WI38 (cell line): ENCODE data around the gene RAD1.

Source experiments
- H3K4me3 ChIP-seq: 2 replicates; pipeline ENCODE4 v1.5.1; 2011; ENCODE audit warnings: low read depth, mild to moderate bottlenecking, control low read depth, low read length
- TF ChIP-seq, protein P1 (sequence below): IDR thresholded peaks from 2 replicates; pipeline ENCODE4 v1.5.1; 2012; ENCODE audit warnings: low read depth, mild to moderate bottlenecking, control low read depth, low read length

The RAD1 gene, protein sequence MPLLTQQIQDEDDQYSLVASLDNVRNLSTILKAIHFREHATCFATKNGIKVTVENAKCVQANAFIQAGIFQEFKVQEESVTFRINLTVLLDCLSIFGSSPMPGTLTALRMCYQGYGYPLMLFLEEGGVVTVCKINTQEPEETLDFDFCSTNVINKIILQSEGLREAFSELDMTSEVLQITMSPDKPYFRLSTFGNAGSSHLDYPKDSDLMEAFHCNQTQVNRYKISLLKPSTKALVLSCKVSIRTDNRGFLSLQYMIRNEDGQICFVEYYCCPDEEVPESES

GRCh38 chr5:34915139-34915855 lies at the start of gene RAD1, which contains the start of gene BRIX1:
Gene RAD1, minus strand, starts transcription at chr5:34915504. Its CDS starts 612 bp downstream, at chr5:34914892.
Gene BRIX1, plus strand, starts transcription at chr5:34915711. Its CDS starts 28 bp downstream, at chr5:34915739.
- peak within 1 kb of the TSS; percentile 98 for H3K4me3 ChIP-seq

GRCh38 chr5:34959323-34959722 lies 44.0 kb upstream of the RAD1 start:
- H3K4me3 ChIP-seq: no peak overlapping the region
- TF ChIP-seq, protein P1, sequence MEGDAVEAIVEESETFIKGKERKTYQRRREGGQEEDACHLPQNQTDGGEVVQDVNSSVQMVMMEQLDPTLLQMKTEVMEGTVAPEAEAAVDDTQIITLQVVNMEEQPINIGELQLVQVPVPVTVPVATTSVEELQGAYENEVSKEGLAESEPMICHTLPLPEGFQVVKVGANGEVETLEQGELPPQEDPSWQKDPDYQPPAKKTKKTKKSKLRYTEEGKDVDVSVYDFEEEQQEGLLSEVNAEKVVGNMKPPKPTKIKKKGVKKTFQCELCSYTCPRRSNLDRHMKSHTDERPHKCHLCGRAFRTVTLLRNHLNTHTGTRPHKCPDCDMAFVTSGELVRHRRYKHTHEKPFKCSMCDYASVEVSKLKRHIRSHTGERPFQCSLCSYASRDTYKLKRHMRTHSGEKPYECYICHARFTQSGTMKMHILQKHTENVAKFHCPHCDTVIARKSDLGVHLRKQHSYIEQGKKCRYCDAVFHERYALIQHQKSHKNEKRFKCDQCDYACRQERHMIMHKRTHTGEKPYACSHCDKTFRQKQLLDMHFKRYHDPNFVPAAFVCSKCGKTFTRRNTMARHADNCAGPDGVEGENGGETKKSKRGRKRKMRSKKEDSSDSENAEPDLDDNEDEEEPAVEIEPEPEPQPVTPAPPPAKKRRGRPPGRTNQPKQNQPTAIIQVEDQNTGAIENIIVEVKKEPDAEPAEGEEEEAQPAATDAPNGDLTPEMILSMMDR: no peak

More at GRCh38 chr5:34915139-34915855, at the start of gene RAD1, which contains the start of gene BRIX1:
- TF ChIP-seq, protein P1: no peak

DNA sequence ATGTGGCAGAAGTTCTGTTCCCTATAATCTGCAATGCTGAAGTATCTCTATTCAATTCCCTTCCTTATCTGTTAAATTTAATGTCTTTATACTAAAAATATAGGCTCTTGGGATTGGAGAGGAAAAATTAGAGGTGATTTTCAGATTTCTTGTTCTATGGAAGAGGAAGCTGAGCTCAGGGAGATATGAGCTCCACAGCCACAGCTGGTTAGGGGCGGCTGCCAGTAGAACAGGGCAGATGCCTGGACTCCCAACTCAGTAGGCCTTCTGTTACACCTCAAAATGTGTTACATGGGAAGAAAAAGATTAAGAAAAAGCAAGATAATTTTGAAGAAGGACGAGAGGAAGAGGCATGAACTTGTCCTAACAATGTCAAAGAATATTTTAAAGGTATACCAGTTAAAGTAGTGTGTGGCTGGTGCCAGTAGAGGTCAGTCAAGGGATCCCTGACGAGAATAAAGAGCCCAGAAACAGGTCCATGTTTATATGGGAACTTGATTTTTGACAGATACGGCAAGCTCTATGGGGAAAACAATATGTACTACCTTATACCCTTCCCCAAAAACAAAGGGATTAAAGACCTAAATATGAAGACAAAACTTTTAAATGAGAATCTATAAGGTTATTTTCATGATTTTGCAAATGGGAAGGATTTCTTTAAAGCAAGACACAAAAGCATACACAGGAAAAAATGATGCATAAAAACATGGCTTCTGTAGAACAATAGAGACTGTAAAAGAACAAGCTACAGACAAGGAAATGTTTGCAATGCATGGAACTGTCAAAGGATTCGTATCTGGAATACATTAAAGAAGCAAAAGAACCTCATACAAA lies 42.8 kb upstream of the RAD1 start:
- H3K4me3 ChIP-seq: no peak overlapping the region
- TF ChIP-seq, protein P1: peak; percentile 65

DNA sequence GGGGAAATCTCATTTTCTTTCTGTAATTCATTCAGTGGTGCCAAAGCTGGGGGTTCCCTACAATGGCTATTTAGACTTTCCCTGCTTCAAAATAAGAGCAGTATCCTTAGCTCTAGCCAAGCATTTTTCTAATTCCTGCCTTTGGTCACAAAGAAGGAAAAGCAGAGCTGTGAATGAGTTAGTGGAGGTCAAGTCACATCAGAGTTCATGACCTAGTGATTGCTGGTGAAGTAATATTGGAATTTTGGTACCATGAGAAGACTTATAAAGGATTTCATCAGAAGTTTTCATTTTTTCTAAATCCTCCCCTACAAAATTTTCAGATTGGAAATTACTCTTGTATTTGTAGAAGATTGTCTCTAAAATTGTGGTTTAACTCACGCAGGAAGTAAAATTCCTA lies 42.0 kb upstream of the RAD1 start:
- H3K4me3 ChIP-seq: no peak overlapping the region
- TF ChIP-seq, protein P1: no peak

- TF ChIP-seq, protein P1: no peak
- H3K4me3 ChIP-seq: no peak overlapping the region
These were observed 29.2 kb upstream of the RAD1 start for GRCh38 chr5:34944460-34945047.

DNA sequence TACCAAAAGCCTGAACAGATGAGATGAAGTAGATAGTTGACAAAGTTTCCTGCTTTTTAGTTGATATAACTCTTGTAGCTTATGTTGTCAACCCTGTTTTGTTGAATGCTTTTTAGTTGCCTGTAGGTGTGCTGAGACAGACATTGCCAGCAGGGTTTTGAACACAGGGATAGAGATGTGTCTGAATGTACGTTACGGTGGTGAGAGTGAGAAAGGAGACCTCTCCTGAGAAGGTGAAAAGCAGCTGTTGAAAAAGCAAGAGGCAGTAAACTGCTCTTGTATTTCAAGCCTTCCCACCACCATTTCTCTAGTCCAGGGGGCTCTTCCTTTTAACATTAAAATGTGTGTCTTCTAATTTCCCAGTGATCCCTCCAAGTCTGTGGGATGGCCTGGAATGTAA lies 28.7 kb upstream of the RAD1 start:
- H3K4me3 ChIP-seq: no peak overlapping the region
- TF ChIP-seq, protein P1: no peak
